H9 (cell line): ENCODE data around the gene FNDC1. TPM values are rescaled to one million over a fixed set of nuclear protein-coding genes. Genes with fewer than 3 reads are reported as not detected.

Experiments used
- DNase-seq: peaks from one replicate; pipeline ENCODE4 v3.0.0-alpha.2; 2017
- H2AFZ ChIP-seq: one replicate; pipeline ENCODE4 v1.6.1; 2013; ENCODE audit warnings: mild to moderate bottlenecking, low read length, control low read depth, moderate library complexity
- H2AK5ac ChIP-seq: 2 replicates; pipeline ENCODE4 v1.6.1; 2013; ENCODE audit warnings: low read length, control low read depth, mixed read lengths; ENCODE audit not compliant: insufficient read length
- H2BK120ac ChIP-seq: one replicate; pipeline ENCODE4 v1.6.1; 2013; ENCODE audit warnings: low read depth, mild to moderate bottlenecking, low read length, control low read depth, inconsistent platforms; ENCODE audit not compliant: poor library complexity, severe bottlenecking
- H2BK12ac ChIP-seq: 2 replicates; pipeline ENCODE4 v1.6.1; 2013; ENCODE audit warnings: low read length, control low read depth, mixed read lengths, low read depth; ENCODE audit not compliant: insufficient read length
- H2BK15ac ChIP-seq: 2 replicates; pipeline ENCODE4 v1.6.1; 2013; ENCODE audit warnings: low read depth, low read length, control low read depth
- H2BK20ac ChIP-seq: one replicate; pipeline ENCODE4 v1.6.1; 2013; ENCODE audit warnings: low read depth, mild to moderate bottlenecking, low read length, control low read depth, inconsistent platforms; ENCODE audit not compliant: poor library complexity, severe bottlenecking
- H2BK5ac ChIP-seq: 2 replicates; pipeline ENCODE4 v1.6.1; 2013; ENCODE audit warnings: low read length, control low read depth, mixed read lengths; ENCODE audit not compliant: insufficient read length
- H3K14ac ChIP-seq: 2 replicates; pipeline ENCODE4 v1.6.1; 2013; ENCODE audit warnings: low read length, control low read depth; ENCODE audit not compliant: insufficient read depth
- H3K18ac ChIP-seq: 2 replicates; pipeline ENCODE4 v1.6.1; 2013; ENCODE audit warnings: low read depth, mild to moderate bottlenecking, mixed read lengths, low read length, control low read depth; ENCODE audit not compliant: insufficient read length
- H3K23ac ChIP-seq: 2 replicates; pipeline ENCODE4 v1.6.1; 2013; ENCODE audit warnings: low read length, control low read depth, mixed read lengths, low read depth; ENCODE audit not compliant: insufficient read length
- H3K23me2 ChIP-seq: 2 replicates; pipeline ENCODE4 v1.6.1; 2013; ENCODE audit warnings: low read depth, mild to moderate bottlenecking, mixed read lengths, low read length, control low read depth; ENCODE audit not compliant: insufficient read length, poor library complexity, severe bottlenecking
- H3K27ac ChIP-seq: 2 replicates; pipeline ENCODE4 v1.5.1; 2013; ENCODE audit warnings: low read length, control low read depth, mixed read lengths, low read depth; ENCODE audit not compliant: insufficient read length
- H3K27me3 ChIP-seq: 2 replicates; pipeline ENCODE4 v1.6.1; 2013; ENCODE audit warnings: low read length, control low read depth, inconsistent platforms; ENCODE audit not compliant: insufficient read depth
- H3K4ac ChIP-seq: 2 replicates; pipeline ENCODE4 v1.6.1; 2013; ENCODE audit warnings: low read depth, mild to moderate bottlenecking, control low read depth, inconsistent platforms, low read length, moderate library complexity
- H3K4me1 ChIP-seq: 2 replicates; pipeline ENCODE4 v1.6.1; 2013; ENCODE audit warnings: low read length, control low read depth, inconsistent platforms; ENCODE audit not compliant: insufficient read depth
- H3K4me2 ChIP-seq: 2 replicates; pipeline ENCODE4 v1.6.1; 2013; ENCODE audit warnings: low read length, control low read depth, mixed read lengths; ENCODE audit not compliant: insufficient read length, insufficient read depth
- H3K56ac ChIP-seq: 2 replicates; pipeline ENCODE4 v1.6.1; 2013; ENCODE audit warnings: low read depth, mild to moderate bottlenecking, mixed read lengths, low read length, control low read depth; ENCODE audit not compliant: insufficient read length
- H3K79me1 ChIP-seq: 2 replicates; pipeline ENCODE4 v1.6.1; 2013; ENCODE audit warnings: low read depth, mild to moderate bottlenecking, moderate library complexity, low read length, control low read depth, inconsistent platforms; ENCODE audit not compliant: insufficient read depth, poor library complexity, severe bottlenecking
- H3K79me2 ChIP-seq: 2 replicates; pipeline ENCODE4 v1.6.1; 2013; ENCODE audit warnings: low read length, control low read depth, inconsistent platforms; ENCODE audit not compliant: insufficient read depth
- H3K9ac ChIP-seq: 2 replicates; pipeline ENCODE4 v1.6.1; 2013; ENCODE audit warnings: low read length, control low read depth, mixed read lengths; ENCODE audit not compliant: insufficient read length; ENCODE audit errors: extremely low read depth
- H3K9me3 ChIP-seq: one replicate; pipeline ENCODE4 v1.6.1; 2013; ENCODE audit warnings: low read depth, low read length, inconsistent platforms; ENCODE audit not compliant: control insufficient read depth
- H3T11ph ChIP-seq: one replicate; pipeline ENCODE4 v1.6.1; 2013; ENCODE audit warnings: mild to moderate bottlenecking, low read length, control low read depth, inconsistent platforms
- H4K20me1 ChIP-seq: one replicate; pipeline ENCODE4 v1.6.1; 2013; ENCODE audit not compliant: control insufficient read depth, insufficient read length, insufficient read depth
- H4K5ac ChIP-seq: 2 replicates; pipeline ENCODE4 v1.6.1; 2013; ENCODE audit warnings: low read depth, mild to moderate bottlenecking, mixed read lengths, low read length, control low read depth; ENCODE audit not compliant: insufficient read length
- H4K8ac ChIP-seq: replicated peaks from 2 replicates; pipeline ENCODE4 v1.6.1; 2013; ENCODE audit warnings: low read length, control low read depth, mixed read lengths, low read depth; ENCODE audit not compliant: insufficient read length
- H4K91ac ChIP-seq: 2 replicates; pipeline ENCODE4 v1.6.1; 2013; ENCODE audit warnings: low read depth, mild to moderate bottlenecking, moderate library complexity, mixed read lengths, low read length, control low read depth; ENCODE audit not compliant: insufficient read length
- H3K27ac Mint-ChIP-seq, 3 experiments: 2 replicates in 2 of 3; 3 replicates in 1 of 3; pipeline ENCODE4 v1.8.0; 2020 to 2021; ENCODE audit warnings: mixed read lengths in 3 of 3, mild to moderate bottlenecking in 1 of 3, moderate library complexity in 1 of 3
- H3K27me3 Mint-ChIP-seq: 2 replicates; pipeline ENCODE4 v1.8.0; 2021; ENCODE audit warnings: low read depth, mild to moderate bottlenecking, moderate library complexity, mixed read lengths
- H3K36me3 Mint-ChIP-seq, 3 experiments: 2 replicates in 2 of 3; 3 replicates in 1 of 3; pipeline ENCODE4 v1.8.0; 2020 to 2021; ENCODE audit warnings: low read depth in 3 of 3, mixed read lengths in 3 of 3; ENCODE audit not compliant: insufficient read depth in 1 of 3
- H3K4me1 Mint-ChIP-seq, 2 experiments: 2 replicates each; pipeline ENCODE4 v1.8.0; 2020; ENCODE audit warnings: mixed read lengths in 2 of 2
- H3K4me3 Mint-ChIP-seq, 2 experiments: 2 replicates in 1 of 2; 3 replicates in 1 of 2; pipeline ENCODE4 v1.8.0; 2020 to 2021; ENCODE audit warnings: mild to moderate bottlenecking in 2 of 2, mixed read lengths in 2 of 2, moderate library complexity in 1 of 2
- H3K9me3 Mint-ChIP-seq, 2 experiments: 2 replicates in 1 of 2; 3 replicates in 1 of 2; pipeline ENCODE4 v1.8.0; 2020; ENCODE audit warnings: mild to moderate bottlenecking in 2 of 2, mixed read lengths in 2 of 2, moderate library complexity in 1 of 2
- WGBS: extraction: QIAGEN DNeasy Blood & Tissue Kit; methylation state at CpG from one replicate; pipeline ENCODE4 v1.1.7; 2013; ENCODE audit warnings: missing lambda C conversion rate, low lambda C conversion rate, mixed read lengths; ENCODE audit not compliant: insufficient read length; ENCODE audit errors: extremely low coverage; 5-methylcytosine and 5-hydroxymethylcytosine counted together
- total RNA-seq: library from RNA; stranded (reverse); gene quantifications from 2 replicates; pipeline ENCODE4 v1.2.1, GENCODE V29; 2021
- TF ChIP-seq, protein P1 (sequence below): fragments of 200-600 bp; sonication (generic); conservative IDR thresholded peaks from 3 replicates; pipeline ENCODE4 v1.8.0; 2021; ENCODE audit warnings: antibody characterized with exemption, mild to moderate bottlenecking

The FNDC1 gene
- total RNA-seq, 1 experiment from 2014 or later, result 0.24 TPM

DNA sequence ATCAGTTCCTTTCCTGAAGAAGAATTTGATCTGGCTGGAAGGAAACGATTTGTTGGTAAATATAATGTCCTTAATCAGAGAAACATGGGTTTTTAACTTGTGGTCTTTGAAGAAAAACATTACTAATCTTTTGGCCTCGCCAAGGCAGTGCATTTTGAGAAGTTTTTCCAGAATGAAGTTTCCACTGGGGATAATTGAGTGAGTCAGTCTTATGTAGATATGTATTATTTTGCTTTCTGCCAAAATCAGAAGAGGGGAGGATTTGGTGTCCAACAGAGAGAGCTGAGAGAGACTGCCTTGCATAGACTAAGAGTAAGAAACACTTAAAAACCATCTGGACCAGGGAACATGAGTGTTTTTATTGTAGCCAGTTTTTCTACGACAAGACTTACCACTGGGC is 79.9 kb downstream of the FNDC1 start:
- Histone ChIP-seq H3K27me3 (no peaks in the 10 kb centered on the region), H2BK5ac (no peak overlapping the region), H4K5ac (no peak overlapping the region), H3K23me2 (no peaks in the 10 kb centered on the region), H2AFZ (no peak overlapping the region), H2BK20ac (no peak overlapping the region), H2BK120ac (no peak overlapping the region), H3T11ph (no peak overlapping the region), H4K91ac (no peak overlapping the region), H3K18ac (no peak overlapping the region), H3K79me2 (no peaks in the 10 kb centered on the region), H3K4me1 (no peaks in the 10 kb centered on the region), H4K8ac (no peak overlapping the region), H3K79me1 (no peaks in the 10 kb centered on the region), H2AK5ac (no peak overlapping the region), H3K4ac (no peak overlapping the region), H3K23ac (no peak overlapping the region), H3K56ac (no peak overlapping the region), H2BK15ac (no peak overlapping the region), H3K27ac (no peak overlapping the region), H3K9me3 (no peaks in the 10 kb centered on the region), H4K20me1 (no peaks in the 10 kb centered on the region), H2BK12ac (no peak overlapping the region), H3K4me2 (no peak overlapping the region), H3K9ac (no peak overlapping the region), H3K14ac (no peak overlapping the region)
- no CpG with 5 or more reads among the region's 3 CpGs for WGBS
- H3K9me3 Mint-ChIP-seq, result no peaks in the 10 kb centered on the region; a peak in 5 of 5 replicates
- H3K4me1 Mint-ChIP-seq, result peaks cover 0 to 6% of the 10 kb centered on the region in 2 experiments; a peak in 2 of 4 replicates
- TF ChIP-seq, protein P1, sequence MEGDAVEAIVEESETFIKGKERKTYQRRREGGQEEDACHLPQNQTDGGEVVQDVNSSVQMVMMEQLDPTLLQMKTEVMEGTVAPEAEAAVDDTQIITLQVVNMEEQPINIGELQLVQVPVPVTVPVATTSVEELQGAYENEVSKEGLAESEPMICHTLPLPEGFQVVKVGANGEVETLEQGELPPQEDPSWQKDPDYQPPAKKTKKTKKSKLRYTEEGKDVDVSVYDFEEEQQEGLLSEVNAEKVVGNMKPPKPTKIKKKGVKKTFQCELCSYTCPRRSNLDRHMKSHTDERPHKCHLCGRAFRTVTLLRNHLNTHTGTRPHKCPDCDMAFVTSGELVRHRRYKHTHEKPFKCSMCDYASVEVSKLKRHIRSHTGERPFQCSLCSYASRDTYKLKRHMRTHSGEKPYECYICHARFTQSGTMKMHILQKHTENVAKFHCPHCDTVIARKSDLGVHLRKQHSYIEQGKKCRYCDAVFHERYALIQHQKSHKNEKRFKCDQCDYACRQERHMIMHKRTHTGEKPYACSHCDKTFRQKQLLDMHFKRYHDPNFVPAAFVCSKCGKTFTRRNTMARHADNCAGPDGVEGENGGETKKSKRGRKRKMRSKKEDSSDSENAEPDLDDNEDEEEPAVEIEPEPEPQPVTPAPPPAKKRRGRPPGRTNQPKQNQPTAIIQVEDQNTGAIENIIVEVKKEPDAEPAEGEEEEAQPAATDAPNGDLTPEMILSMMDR, result no peak
- no peaks in the 10 kb centered on the region; a peak in 1 of 7 replicates for H3K36me3 Mint-ChIP-seq
- no peak overlapping the region for H3K27ac Mint-ChIP-seq
- no peak overlapping the region for H3K4me3 Mint-ChIP-seq
- no peak for DNase-seq
- H3K27me3 Mint-ChIP-seq, result peaks cover 5% of the 10 kb centered on the region
